NOMO-1 treated with DMSO at 0.1 percent for 48 hours (cell line): ENCODE results near the gene NHSL2.

ENCODE experiments used
- DNase-seq: peaks from one replicate; lab custom pipeline; 2025; ENCODE audit not compliant: unreplicated experiment; lab: John Stamatoyannopoulos, UW

The NHSL2 gene

DNA sequence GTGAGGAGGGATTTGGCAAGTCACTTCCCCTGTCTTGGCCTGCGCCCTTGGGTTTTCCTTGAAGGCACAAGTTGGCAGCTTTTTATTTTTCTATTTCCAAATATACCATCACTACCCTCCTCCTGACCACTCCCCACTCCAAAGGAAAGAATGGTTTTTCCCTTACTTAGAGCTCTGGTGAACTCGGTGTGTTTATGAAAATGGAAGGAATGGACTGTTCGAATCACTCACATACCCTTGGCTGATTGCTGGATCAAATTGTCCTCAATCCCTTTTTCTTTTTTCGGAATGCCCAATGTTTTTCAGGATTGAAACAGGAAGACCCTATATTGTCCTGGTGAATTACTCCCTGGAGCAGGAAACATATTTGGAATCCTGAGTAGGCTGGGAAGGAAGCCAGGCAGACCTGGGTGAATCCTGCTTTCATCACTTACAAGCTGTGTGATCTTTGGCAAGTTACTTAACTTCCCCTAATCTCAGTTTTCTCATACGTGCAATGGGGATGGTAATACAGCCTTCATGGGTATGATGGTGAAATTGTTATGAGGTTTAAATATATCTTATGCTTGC is 150.4 kb downstream of the NHSL2 start:
- DNase-seq = no peak

DNA sequence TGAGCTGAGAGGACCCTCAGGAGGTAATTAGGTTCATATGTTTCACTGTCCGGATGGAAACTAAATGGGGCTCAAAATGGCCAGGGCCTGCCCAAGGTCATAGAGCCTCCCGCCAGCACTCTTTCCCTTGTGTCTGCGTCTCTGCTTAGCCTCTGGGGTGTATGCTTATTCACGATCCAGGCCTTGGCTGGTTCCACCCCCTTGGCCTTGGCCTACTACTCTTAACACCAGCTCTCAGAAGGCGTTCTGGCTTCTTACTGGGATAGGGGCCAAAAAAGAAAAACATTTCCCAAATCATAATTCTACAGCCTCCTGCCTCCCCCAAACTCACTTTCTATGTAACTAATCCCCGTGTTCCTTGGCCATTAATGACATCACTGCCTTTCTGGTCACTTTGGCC is 152.3 kb downstream of the NHSL2 start:
- no peak for DNase-seq

DNA sequence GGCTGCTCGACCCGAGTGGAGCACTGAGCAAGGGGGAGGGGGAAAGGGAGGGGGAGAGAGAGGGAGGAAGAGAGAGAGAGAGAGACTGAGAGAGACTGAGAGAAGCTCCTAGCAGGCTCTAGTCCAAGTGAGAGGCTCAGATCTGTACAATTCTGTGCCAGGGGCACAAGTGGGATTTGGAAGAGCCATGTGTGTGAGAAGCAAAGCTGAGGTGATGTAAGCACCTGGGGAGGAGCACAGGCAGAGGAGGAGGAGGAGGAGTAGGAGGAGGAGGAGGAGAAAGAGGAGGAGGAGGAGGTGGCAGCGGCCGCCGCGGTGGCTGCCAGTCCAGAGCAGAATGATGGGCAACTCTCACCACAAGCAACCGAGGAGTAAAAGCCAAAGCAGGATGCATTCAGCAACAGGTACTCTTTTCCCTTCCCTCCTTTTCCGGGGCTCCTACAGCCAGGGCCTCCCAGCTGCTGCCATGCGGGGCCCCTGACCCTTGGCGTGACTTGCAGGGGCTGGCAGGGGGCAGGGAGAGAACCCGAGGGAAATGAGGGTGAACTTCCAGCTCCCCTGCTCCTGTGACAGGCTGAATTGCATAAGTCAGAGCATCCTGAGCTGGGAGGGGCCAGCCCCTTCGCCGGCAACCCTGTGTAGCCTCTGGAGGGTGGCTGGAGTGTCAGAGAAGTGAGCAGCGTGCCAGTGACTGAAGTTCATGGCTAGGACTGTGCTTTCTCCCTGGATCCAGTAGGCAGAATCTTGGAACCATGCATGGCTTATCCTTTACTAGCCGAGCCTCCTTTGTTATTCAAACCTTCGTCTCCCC is 158.9 kb downstream of the NHSL2 start:
- DNase-seq = peak; percentile 16

DNA sequence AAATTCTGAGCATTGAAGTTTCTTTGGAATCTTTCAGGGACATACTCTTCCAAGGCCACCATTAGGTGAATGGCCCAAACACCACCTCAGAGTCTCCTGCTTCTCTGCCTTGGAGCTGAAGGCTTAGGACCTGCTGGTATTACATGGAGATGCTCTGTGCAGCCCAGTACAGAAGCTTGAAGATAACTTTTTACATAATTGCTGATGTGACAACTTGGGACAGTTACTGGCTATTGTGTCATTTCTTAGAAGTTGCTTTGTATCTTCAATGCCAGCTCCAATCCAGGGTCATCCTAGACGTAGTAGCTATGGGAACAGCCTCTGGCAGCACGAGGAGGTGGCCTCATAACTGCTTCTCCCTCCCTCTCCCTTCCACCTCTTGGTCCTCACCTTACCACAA is 160.6 kb downstream of the NHSL2 start:
- no peak for DNase-seq

DNA sequence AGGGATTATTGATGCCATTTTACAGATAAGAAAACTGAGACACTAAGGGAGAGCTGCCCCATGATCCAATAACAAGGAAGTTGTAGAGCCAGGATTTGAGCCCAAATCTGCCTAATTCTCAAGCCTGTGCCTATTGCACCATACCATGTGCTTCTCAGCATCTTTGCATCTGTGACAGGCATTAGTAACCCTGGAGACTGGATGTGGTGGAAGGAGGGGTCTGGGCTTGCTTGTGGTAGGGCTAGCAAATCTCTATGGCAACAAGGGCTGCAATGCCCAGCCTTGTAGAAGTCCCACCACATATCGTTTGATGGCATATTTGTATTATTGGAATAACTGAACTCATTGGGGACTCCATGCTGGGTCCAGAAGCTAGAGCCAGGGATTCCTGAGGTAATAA is 163.0 kb downstream of the NHSL2 start:
- DNase-seq = no peak

DNA sequence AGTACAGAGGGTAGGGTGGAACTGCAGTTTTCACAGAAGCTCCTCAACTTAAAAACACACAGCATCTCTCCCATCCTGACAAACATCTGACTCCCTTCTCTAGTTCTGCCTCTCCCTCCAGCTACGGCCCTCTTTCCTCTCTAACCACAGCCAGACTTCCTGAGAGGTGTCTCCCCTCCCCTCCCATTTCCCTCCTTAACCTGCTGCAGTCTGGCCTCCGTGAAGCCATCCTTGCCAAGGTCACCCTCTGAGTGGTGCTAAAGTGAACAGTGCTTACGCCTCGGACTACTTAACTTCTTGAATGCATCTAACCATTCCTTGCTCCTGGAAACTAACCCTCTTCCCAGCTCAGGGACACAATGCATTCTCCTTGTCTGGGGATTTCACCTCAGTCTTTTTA is 167.8 kb downstream of the NHSL2 start:
- no peak for DNase-seq

DNA sequence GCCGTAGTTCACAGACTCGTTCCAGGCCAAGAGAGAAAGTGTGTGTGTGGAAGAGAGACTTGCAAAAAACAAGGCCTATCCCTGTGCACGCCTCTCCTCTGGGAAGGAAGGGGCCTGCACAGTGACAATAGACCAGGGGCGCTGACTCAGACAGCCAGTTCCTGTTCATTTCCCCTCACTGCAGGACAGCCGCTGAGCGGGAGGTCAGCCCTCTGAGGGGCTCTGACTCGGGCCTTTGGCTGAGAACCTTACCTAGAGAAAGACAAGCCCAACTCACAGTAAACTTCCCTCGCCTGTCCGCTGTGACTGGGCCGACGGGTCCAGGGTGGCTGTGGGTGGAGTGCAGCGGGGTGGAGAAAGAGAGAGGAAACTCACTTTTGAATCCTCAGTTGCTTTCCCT is 169.0 kb downstream of the NHSL2 start:
- no peak for DNase-seq

DNA sequence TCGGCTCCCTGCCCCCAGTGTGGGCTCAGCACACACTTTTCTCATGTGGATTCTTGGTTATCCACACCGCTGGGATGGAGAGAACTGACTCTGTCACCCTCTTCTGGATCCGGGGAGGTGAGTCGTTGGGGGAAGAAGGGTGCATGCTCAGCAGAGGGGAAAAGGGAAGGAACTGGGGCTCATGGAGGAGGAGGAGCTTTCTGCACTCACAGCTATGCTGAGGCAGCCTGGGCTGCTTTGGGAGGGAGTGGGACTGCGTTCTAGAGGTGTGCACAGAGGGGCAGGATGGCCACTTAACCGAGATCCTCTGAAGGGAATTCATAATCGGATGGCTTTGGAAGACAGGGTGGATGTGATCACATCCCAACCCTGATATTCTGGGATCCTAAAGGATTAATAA is 169.5 kb downstream of the NHSL2 start:
- peak; percentile 40 for DNase-seq

DNA sequence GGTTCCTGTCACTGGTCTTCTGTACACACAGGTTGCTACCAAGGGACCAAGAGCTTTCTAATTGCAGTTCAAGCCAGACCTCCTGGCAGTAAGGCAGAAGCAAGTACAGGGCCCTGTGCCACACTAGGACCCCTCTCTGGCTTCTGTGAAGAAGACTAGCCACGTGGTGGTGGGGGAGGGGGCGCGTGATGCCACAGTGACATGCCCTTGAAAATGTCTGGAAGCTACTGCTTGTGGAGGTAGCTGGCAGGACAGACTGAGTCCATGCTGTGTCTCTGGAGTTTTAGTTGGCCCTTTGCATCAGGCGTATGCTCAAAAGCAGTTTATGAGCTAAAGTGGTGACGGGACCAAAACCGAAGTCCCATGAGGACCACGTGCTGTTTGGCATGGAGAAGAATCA is 170.2 kb downstream of the NHSL2 start:
- DNase-seq = no peak

DNA sequence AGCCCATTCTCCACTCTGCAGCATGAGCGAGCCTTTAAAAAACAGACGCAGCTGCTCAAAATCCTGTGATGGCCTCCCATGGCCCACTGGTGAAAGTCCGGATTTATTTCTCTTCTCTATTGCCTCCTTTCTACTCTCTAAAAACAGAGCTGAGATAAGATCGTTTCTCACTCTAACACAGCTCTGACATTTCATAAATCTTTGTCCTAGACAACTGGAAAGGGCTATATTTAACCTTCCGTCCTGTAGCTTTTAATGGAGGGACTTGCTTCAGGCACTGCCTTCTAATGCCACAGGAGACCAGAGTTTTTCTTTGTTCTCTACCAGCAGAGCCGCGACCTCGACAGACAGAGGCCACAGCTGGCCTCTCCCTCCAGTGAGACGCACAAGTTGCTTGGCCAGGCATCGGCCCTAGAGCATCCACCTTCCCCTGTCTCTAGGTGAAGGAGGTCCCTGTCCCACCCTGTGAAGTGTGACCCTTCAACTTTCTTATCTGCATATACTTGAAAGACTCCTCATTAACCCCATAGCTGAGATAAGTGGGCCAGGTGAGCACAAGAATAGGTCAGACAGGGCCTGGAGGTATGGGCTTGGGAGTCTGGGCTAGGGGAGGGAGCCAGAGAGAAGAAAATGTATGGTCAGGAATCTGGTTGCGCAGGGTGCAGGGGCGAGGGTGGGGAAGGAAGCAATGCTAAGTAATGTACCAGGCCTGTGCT is 171.1 kb downstream of the NHSL2 start:
- DNase-seq = no peak

DNA sequence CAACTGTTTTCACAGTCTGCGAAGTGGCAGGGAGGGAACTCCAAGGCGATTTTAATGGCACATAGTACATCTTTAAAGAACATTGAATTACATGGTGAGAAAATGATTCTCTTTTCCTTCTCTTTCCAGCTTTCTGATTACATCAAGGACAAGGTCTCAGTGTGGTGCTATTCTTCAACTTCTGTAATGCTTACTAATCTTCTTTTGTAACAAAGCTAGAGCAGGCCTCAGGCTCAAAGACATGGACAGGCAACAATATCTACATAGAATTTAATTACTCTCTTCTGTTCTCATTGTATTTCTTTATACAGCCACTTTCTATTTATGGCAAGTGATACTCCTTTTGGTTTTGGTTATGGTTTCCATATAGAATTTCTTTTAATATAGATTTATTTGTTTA is 172.6 kb downstream of the NHSL2 start:
- no peak for DNase-seq

DNA sequence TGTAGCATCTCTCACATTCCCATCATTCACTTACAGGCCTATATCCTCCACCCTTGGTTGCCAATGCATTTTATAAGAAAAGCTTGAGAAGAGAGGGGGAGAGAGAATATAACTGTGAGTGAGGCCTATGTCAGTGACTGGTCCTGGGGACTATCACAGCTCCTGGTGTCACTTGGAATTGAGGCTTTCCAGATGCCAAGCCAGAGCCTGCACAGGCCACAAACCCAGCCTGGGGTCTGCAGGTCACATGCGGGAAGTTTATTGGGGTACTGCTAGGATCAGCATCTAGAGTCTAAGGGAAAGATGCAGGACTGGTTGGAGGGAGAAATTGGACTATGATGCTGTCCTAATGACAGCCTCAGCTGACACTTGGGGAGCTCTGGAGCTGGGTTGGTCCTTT is 173.5 kb downstream of the NHSL2 start:
- no peak for DNase-seq

DNA sequence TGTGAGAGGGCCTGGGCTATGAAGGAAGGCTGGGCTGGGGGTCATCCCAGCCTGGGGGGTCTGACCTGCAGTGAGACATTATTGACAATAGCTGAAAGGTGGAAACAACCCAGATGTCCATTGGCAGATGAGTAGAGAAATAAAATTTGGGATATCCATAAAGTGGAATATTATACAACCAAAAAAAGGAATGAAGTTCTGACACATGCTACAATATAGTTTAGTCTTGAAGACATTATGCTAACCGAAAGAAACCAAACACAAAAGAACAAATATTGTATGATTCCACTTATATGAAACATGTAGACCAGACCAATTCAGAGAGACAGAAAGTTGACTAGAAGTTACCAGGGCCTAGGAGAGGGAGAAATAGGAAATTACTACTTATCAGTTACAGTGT is 176.3 kb downstream of the NHSL2 start:
- no peak for DNase-seq

DNA sequence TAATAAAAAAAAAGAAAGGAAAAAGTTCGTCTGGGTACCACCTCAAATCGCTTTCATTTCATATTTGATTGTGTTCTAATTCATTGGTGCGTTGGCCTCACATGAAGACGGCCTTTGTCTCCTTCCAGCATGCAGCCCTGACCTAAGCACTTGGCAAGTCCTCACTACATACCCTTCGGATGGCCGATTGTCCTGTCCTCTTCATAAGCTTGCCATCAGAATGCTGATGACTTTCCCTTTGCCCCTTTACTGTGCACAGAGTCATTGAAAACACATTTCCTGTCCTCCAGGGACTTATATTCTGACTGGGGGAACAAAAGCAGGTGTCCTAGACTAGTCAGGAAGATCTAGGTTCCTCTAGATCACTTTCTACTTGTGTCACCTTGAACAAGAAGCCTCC is 178.1 kb downstream of the NHSL2 start:
- no peak for DNase-seq

DNA sequence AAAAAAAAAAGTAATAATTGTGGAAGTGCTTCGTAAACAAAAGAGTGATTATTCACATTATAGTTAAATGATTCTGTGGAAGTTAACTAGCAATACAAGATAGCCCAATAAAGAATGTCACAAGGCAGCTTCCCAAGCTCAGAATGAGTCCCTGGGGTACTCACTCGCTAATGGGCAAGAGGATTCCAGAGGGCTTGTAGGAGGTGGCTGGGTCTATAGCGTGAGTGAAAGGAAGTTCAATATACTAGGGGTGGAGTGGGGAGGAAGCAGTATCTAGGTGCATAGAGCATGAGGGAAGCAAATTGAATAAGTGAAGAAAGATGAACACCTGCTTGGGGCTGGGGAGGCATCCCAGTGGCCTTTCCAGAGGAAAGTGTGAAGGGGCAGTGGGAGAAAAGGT is 178.6 kb downstream of the NHSL2 start:
- no peak for DNase-seq

DNA sequence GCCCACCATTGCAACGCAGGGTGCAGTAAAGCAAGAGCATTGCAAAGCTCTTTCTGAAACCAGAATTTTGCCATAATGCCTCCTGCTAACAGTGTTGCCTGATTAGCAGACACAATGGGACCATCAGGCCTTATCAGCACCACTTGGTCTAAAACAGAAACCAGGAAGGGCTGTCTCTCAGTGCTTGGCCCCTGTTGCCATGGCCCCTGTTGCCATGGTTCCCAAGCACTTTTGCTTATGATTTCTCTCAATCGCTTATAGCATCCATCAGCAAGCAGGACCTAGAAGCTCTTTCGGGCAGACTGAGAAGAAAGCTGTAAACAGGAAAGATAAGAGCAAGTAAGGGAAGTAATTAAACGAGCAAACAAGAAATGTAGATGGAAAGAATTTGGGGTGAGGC is 184.2 kb downstream of the NHSL2 start:
- DNase-seq = peak; percentile 39

DNA sequence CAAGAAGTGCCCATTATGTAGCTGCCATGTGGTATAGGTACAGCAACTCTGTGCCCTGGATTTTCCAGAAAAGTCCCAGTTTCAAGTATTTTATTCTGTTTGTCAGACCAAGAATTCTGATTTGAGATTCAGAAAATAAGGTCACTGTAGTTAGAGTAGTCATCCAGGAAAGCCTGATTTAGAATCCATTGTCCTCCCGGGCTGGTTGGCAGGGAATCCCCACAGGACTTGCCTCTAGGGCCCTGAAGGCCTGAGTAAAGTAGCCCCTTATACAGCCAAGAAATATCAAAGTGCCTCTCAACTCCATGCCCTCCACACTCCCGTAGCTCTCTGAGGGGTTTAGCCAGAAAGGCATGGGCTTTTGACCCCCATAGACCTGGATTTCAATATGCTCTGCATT is 184.7 kb downstream of the NHSL2 start:
- DNase-seq = no peak

DNA sequence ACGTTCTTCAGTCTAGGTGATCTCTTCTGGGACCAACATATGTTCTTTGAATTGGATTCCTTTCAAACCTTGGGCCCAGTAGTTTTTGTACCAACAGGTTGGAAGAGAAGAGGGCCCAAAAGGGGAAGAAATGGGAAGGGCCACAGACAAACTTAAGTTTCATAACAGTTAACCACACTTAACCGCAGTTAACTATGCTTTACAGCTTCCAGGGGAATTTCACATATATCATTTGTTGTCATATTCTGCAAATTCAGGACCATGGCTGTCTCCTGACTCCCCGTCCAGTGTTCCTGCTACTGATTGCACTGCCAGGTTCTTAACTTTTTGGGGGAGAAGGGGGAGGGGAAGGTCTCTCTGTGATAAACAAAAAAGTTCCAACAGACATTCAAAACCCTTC is 186.5 kb downstream of the NHSL2 start:
- DNase-seq = peak; percentile 77

DNA sequence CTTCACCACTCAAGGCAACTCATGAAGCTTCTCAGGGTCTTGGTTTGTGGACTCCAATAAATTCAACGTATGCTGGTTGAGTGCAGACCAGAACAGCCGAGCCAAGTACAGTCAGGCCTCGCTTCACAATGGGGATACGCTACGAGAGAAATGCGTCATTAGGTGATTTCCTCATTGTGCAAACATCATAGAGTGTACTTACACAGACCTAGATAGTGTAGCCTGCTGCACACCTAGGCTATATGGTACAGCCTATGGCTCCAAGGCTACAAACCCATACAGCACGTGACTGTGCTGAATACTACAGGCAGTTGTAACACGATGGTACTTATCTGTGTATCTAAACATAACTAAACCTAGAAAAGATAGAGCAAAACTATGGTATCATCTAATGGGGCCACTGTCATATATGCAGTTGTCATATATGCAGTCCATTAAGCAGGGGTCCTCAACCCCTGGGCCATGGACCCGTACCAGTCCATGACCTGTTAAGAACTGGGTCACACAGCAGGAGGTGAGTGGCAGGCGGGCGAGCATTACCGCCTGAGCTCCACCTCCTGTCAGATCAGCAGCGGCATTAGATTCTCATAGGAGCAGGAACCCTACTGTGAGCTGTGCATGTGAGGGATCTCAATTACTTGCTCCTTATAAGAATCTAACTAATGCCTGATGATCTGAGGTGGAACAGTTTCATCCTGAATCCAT is 189.6 kb downstream of the NHSL2 start:
- DNase-seq = no peak

DNA sequence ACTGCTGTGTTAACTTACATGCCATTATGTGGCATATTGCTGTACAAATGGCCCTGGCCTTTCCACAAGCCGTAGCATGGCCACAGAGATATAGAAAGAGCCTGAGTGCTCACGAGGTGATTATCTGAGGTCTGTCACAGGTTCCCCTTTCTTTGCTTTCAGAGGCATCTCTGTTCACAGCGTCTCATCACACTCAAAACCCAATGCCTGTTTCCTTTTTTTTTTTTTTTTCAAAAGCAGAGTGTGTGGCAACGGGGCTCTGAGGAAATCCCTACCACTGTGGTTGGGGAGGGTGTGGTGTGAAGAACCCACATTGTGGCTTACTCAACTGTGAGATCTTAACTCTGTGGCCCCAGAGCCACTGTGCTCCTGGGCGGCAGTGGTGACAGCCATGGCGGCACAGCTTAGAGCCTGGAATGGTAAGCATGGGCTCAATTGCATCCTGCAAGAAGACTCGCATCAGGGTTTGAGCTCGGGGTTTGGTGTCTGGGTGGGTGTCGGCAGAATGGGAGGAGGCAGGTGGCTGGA is 190.2 kb downstream of the NHSL2 start:
- peak; percentile 96 for DNase-seq

DNA sequence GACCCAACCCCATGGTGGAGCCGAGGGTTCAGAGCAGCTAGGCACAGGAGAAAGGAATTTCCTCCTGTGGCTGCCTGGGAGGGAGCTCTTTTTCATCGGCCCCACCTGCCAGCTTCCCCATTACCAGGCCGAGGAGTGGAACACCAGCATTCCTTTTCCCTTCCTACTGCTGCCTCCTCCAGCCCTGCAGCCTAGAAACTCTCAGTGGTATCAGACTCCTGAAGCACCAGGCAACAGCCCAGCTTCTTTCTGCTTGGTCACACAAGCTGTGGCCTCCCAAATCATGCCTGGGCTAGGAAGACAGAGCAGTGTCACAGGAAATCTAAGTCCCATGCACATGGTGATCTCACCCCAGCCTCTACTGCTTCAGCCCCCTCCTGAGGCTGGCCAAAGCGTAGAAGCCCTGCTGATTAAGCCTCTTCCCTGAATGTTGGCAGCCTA is 191.0 kb downstream of the NHSL2 start:
- DNase-seq = no peak
